Mammary epithelial cell (primary cell): ENCODE results near the gene HAUS3.

Experiments
- EZH2 ChIP-seq: IDR thresholded peaks from 2 replicates; pipeline ENCODE4 v1.6.1; 2012; ENCODE audit warnings: low read length, inconsistent platforms, borderline replicate concordance
- TF ChIP-seq, protein P1 (sequence below), 2 donors: IDR thresholded peaks in 1 of 2; conservative IDR thresholded peaks in 1 of 2; 2 replicates each; pipeline ENCODE4 v1.5.1; 2011 to 2012; ENCODE audit warnings: inconsistent platforms in 2 of 2, low read length in 2 of 2, mild to moderate bottlenecking in 2 of 2, control low read depth in 1 of 2, low read depth in 1 of 2; ENCODE audit not compliant: insufficient read depth in 1 of 2; ENCODE audit errors: extremely low read depth in 1 of 2

DNA sequence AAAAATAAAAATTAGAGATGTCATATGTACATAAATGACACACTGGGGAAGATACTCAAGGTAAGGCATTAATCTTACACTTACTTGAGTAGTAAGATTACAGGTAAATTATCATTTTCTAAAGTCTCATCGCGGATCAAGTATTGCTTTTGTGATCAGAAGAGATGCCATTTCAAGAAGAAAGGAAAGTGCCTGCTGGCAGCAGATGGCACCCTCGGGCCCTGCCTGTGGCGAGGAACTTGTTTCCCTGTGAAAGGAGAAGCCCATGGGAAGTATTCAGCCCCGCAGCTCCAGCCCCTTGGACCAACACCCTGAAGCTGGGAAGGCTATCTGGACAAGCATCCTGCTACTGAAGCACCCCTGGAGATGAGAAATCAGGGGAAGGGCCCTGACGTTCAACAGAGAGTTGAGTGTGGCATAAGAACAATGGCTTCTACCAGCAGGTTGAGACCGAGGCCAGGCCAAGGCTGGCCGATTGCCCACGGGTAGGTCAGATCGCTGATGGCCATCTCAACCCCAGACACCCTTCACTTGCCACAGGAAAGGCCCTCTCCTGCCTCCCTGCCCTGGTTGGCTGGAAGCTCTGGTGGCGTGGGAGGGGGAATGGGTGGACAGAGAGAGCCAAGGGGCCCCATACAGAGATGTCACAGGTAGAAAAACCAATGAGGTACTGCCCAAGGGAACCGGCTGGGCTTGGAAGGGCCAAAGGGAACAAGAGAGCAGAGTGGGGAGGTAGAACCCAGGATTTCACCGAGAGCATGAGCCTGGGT lies 38.8 kb upstream of the HAUS3 start:
- TF ChIP-seq, protein P1, sequence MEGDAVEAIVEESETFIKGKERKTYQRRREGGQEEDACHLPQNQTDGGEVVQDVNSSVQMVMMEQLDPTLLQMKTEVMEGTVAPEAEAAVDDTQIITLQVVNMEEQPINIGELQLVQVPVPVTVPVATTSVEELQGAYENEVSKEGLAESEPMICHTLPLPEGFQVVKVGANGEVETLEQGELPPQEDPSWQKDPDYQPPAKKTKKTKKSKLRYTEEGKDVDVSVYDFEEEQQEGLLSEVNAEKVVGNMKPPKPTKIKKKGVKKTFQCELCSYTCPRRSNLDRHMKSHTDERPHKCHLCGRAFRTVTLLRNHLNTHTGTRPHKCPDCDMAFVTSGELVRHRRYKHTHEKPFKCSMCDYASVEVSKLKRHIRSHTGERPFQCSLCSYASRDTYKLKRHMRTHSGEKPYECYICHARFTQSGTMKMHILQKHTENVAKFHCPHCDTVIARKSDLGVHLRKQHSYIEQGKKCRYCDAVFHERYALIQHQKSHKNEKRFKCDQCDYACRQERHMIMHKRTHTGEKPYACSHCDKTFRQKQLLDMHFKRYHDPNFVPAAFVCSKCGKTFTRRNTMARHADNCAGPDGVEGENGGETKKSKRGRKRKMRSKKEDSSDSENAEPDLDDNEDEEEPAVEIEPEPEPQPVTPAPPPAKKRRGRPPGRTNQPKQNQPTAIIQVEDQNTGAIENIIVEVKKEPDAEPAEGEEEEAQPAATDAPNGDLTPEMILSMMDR (conservative IDR thresholded peaks at IDR 0.05 in 1 of 2, IDR thresholded peaks at IDR 0.05 in 1 of 2; ENCODE audit: extremely low read depth in 1 of 2, insufficient read depth in 1 of 2, low read depth in 1 of 2, low read length in 2 of 2): peak in 1 of 2 donors; percentile 13
- TF ChIP-seq EZH2: no peak
